ENCODE data around the gene DOCK10.

The DOCK10 gene

DNA sequence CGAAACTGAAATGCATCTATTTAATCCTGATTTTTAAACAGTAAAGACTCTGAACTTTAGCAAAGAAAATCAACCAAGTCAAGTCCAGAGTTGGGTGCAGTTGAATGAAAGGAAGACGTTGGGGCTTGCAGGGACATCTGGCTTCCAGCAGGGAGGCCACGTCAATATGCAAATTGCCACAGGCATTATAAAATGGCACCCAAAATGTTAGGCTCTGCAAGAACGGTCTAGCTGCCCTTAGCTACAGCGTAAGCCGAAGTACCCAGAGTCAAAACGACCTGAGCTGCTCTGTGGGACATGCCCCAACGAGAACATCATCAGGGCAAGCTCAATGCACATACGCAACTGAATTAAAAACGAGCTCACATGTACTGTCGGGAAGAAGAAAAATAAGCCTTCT is 30.7 kb downstream of the DOCK10 start:
- DNase-seq (ENCODE audit: low read depth) = no peak

DNA sequence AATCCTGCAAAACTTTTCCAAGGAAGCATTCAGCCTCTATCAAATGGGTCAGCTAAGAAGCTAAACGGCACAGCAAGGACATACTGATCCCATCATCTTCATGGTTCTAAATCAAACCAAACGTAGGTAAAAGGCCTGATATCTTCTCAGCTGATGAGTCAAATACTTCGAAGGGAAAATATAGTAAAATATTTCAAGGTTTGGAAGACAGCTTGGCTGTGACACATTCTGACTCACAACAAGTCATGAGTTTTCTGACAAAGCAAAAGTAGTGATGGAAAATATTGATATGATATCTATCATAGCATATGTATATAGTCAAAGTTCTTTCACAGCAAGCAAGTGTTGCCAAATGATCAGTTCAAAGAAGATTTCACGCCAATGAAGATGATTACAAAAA is 31.5 kb downstream of the DOCK10 start:
- peak; percentile 81 for DNase-seq (ENCODE audit: low read depth)

DNA sequence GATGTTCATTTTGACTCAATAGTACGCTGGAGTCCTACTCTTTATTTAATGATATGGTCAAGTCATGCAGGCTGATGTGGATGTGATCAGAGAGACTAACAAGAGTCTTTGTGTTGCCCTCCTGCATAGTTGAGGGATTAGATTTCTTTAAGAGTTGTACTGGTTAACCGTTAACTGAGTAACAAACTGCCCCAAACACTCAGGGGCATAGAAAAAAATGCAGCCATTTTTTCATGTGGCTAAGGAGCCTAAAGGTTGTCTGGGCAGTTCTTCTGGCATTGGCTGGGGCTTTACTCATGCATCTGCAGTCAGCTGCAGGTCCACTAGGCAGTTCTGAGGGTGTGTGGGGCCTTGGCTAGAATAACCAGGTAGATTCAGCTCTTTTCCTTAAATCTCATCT is 32.5 kb downstream of the DOCK10 start:
- DNase-seq (ENCODE audit: low read depth) = no peak

DNA sequence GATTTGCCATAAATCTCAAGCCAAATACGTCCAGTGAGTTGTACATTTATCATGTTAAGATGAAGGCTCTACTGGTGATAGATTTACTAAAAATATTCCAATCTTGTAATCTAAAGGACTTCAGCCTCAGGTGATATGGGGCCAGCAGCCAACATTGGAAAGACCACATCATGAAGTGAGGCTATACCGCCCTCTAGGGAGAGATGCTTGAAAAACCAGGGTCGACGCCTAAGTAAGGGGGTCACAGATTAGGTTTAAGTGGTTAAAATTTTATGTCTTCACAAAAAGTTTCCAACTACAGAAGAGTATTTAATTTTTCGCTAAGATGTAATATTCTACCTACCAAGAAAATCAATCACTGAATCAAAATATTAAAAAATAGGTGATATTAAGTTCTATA is 33.3 kb downstream of the DOCK10 start:
- DNase-seq (ENCODE audit: low read depth) = no peak

DNA sequence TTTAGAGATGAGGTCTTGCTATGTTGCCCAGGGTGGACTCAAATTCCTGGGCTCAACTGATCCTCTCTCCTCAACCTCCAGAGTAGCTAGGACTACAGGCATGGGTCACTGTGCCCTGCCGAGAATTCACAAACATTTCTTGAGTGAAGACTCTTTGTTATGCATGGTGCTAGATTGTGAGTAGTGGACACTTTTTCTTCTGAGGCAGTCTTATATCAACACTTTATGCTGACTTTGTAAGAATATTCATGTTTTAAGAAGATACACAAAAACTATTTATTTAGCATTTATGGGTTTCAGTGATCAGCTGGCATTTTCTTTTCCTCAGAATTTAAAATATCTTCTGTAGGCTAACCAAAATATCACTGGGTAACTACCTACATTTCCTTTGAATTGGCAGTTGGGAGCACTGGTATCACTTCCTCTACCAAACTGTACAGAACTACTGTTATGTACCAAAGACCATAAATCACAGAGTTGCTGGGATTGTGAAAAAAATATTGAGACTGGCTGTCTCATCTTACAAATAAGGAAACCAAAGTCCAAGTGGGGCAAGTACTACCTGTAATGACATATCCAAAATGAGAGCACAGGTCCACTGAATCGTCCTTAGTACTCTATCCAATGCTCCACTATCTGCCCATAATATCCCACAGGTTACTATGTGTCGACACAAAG is 34.0 kb downstream of the DOCK10 start:
- DNase-seq (ENCODE audit: low read depth) = no peak

DNA sequence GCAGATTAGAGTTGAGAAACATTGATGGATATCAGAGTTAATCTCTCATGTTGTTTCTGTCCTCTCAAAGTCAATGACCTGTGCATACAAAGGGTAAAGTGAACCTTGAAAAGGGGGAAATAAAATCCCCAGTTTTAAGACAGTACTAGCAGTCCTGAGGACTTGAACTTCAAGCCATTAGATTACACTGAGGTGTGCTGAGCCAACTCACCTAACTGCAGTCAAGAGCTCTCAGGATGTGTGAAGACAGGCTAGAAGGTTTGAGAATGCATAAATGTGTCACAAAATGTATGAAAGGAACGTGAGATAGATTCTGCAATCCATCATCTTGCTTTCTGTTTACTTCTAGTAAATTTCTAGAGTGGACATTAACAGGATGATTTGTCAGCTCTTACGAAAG is 35.5 kb downstream of the DOCK10 start:
- no peak for DNase-seq (ENCODE audit: low read depth)

DNA sequence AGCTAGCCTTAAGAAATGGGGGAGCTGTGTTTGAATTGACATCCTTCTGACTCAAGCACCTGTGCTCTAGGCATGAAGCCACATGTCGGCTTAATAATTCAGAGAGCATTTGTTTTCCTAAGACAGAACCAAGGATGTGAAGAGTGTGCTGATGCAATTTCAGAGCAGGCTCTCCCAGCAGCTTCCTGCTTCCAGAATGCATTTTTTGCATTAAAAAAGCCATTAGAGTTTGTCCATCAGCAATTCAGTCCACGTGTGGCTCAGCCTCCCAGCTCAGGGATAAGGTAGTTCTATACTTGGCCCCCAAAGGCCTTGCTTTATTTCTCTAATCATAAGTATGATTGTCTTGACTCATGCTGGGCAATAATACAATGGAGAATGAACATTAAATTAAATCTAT is 37.7 kb downstream of the DOCK10 start:
- DNase-seq (ENCODE audit: low read depth) = peak; percentile 70

DNA sequence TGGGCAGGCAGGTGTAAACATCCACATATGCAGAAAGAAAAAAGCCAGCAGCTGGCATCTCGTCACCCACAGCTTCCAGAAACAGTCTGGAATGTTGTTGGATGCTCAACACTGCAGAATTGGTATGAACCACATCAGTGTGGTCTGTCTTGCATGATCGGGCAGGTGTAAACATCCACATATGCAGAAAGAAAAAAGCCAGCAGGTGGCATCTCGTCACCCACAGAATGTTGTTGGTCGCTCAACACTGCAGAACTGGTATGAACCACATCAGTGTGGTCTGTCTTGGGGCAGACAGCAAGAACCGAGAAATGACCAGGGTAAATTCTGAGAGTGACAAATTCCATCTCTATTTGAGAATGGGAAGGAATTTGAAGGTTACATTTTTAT is 39.6 kb downstream of the DOCK10 start:
- no peak for DNase-seq (ENCODE audit: low read depth)

DNA sequence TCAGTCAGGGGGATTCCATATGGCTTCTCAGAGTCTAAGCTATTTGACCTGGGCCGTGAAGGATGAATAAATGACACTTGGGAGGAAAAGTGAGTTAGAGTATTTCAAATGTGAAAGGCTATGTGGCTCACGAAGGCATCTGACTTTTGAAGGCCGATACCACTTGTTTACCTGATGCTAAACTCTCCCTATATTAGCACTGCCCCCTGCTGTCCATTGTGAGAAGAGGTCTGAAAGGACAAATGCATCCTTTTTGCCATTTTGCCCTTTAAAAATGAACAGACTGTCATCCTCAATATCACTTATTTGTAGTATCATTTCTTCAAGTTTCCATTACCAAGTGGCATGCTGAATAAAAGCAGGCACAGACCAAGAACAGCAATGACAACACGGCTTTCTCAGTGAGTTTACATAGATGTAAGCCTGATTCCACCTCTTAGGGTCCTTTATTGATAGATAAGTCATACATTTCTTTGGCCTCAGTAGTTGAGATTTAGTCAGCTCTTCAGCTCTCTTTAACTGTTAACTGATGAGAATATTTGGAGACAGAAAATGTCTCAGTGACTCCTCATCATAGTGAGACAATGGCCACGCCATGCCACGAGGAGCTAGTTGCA is 40.1 kb downstream of the DOCK10 start:
- DNase-seq (ENCODE audit: low read depth) = peak; percentile 68

DNA sequence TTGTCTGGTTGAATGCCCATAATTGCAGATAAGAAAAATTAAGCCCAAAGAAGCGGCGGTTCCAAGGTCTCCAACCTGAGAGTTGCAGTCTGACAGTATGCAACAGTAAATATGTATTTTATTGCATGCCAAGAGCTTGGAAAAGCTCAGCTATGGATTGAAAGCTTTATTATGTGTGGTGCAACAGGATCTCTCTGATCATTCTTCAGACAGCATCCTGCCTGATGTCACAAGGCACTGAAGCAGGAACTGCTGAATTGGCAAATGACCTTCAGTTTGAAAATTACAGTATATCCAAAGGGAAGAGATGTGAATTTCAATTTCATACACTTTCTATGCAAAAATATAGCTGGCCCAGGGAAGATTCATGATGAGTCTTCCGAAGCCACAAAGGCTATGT is 42.5 kb downstream of the DOCK10 start:
- DNase-seq (ENCODE audit: low read depth) = peak; percentile 37

DNA sequence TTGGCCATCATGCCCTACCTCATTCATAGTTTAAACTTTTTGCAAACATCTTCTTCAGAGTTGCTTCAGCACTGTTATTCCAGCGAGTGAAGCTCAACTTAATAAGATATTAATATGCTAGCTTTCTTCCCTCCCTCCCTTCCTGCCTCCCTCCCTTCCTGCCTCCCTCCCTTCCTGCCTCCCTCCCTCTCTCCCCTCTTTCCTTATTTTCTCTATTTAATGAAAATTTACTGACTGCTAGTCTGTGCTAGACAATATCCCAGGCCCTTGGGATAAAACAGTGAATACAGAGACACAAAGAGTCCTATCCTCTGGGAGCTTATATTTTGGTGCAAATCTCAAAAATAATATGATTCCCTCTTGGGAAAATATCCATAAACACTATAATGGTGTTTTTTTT is 42.9 kb downstream of the DOCK10 start:
- DNase-seq (ENCODE audit: low read depth) = no peak

DNA sequence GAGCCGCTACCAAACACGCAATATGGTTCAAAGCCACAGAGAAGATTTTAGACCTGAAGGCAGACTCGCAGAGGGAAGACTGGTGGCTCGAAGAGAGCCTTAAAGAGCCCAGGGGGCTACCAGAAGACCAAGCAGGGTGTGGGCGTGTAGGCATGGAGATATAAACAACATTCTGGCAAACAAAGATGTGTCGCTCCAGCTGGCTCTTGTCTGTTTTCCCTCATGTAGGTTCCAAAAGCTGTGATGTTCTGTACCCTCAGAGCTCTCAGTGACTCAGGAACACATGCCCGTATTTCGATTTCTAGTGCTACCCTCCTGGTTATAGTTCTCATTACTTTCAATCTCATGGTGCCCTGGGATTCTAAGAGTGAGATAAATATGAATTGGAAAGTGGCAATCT is 44.5 kb downstream of the DOCK10 start:
- DNase-seq (ENCODE audit: low read depth) = peak; percentile 39

DNA sequence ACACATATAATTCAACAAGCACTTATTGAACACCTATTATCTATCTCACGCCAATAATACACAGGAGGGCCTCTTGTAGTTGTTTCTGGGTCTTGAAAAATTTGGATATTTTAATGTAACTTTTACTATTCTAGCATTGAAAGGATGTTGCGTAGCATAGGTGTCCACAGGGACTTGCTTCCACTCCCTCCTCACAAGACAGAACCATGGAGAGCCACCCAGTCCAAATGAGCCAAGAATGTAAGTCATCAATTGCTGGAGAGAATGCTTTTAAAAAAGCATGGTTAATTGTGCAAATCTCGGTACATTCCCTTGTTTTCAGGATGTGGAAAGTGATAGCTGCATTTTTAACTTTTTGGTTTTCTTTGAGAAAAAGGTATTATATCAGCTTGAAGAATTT is 46.8 kb downstream of the DOCK10 start:
- DNase-seq (ENCODE audit: low read depth) = no peak

DNA sequence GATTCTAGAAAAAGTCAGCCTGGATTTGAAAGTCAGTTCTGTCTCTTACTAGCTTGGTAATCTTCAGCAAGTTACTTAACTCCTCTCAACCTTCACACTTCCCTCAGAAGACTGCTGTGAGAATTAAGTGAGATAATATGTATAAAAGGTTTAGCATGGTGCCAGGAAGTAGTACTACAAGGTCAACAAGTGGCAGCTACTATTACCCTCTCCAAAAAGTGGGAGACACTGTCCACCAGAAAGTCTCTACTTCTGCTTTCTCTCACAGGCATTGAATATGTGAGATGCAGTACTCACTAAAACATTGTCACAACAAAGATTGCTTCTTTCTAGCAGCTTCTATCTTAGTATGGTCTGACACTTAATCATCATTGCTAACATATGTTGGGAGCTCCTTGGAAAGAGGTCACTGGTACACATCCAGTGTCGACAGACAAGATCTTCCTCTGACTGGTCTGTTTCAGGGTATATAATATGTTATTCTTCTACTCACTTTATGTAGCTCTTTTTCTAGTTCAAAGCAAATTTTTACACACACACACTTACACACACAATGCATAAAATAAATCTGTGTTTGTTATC is 47.9 kb downstream of the DOCK10 start:
- DNase-seq (ENCODE audit: low read depth) = no peak

DNA sequence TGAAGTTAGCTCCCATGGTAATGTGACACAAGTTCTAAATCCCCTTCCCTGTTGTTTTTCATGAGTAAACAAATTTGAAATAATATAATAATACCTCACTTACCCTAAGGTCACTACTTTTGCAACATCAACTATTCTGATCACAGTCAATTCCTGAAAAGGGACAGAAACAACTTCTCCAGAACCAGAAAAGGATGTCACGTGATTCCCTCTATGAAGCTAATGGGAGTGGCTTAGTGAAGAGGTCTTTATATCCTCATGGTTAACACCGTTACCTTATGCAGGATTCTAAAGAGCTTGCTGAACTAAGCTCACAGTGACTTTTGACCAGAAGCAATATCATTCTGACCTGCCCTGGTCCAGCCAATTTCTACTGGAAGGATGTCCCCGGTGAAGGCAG is 51.6 kb downstream of the DOCK10 start:
- DNase-seq (ENCODE audit: low read depth) = no peak

DNA sequence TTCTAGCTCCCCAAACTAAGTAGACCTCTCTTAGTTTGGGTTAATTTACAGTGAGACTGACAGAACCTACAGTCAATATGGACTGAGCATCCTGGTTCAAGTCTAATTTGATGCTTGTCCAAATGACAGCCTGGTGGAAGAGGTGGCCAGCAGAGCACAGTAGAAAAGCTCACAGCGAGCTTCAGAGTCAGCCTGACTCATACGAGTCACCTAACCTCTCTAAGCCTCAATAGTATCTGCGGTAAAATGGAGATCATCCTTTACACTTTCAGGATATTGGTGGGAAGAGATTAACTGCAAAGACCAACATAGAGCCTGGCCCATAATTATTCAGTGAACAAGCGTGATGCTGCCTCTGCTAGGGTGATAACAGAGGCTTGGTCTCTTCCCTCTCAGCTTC is 54.5 kb downstream of the DOCK10 start:
- peak; percentile 54 for DNase-seq (ENCODE audit: low read depth)

DNA sequence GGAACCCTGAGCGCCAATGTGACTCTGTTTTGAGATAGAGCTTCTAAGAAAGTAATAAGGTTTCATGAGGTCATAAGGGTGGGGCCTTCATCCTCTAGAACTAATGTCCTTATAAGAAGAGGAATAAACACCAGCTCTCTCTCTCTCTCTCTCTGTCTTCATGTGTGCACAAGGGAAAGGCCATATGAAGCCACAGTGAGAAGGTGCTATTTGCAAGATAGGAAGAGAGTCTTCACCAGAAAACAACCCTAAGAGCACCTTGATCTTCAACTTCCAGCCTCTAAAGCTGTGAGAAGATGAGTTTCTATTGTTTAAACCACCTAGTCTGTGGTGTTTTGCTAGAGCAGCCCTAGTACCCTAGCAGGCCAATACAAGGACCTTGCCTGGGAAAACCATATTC is 55.8 kb downstream of the DOCK10 start:
- DNase-seq (ENCODE audit: low read depth) = no peak

DNA sequence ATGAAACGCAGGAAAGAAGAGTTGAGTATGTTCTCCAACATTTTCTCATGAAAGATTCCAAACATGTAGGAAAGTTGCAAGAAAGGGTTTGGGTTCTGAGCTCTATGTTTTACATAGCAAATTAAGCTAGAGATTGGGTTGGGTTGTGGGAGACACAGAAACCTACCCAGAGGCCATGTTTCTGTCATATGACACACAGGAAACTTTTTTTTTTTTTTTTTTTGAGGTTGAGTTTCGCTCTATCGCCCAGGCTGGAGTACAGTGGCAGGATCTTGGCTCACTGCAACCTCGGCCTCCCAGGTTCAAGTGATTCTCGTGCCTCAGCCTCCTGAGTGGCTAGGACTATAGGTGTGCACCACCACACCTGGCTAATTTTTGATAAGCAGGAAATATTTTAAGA is 57.6 kb downstream of the DOCK10 start:
- DNase-seq (ENCODE audit: low read depth) = no peak

DNA sequence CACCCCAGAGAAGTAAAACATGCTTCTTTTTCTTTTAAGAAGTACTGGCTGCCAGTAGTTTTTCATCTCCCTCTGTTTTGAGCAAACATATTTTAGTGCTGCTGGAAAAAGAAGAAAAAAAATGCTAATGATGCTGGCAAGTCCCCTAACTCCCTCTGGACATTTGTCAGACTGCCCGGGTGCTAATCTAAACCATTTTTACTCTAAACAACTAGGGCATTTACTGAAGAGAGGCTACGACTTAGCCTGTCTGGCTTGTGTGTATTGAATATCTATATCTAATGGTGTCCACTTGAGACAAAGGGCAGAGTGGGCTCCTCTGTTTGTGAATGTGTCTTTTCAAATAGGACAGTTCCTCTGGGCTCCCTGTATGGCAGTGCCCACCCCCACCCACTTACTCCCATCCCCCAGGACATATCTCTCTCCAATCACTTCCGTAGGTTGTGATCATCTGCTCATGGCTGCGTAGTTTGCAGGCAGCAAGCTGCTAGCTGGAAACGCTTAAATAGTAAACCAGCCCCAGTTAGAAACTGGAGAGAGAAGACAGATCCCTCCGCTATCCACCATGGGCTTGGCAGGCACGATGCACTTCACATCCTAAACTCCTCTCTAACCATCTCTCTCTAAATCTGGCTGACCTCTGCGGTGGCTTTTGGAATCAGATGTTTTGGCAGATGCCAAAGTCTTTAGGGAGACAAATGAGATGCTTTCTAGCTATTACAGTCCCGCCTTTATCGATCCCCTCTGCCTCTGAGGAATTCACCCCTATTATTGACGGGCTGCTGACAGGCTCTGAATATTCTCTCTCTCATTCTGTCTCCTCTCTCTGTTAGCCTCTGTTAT is 58.3 kb downstream of the DOCK10 start:
- peak; percentile 69 for DNase-seq (ENCODE audit: low read depth)

DNA sequence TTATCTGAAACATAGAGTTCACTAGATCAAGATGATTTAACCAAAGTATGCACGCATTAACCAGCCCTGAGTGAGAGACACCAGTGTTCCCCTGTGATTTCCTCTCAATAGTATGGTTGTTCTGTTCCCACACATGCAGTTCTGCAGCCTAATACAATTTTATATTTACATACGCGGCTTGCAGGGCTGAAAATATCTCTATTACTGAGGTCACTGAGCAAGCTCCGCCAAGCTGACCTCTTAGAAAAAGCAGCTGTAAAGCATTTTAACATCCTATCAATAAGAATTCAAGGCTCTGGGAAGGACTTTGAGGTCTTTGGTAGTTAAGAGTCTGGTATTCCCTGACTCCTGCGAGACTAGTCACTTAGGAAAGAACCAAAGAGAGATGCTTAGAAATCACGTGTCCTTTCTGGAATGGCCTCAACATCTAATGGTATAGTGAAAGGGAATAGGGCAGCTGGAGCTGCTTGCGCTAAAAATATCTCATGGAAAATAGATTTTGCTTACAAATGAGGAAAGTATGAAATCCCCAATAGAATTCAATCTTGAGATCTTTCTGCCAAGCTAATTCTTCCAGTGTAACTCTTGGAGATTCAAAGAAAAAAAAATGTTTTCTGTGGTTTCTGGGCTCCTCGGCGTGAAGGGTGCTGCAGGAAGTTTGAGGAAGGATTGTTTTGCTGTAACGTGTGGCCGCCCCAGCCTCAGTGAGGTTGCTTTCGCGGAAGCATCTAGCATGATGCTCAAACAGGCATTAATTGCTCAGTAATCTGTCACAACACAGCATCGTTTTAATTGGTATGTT is 59.2 kb downstream of the DOCK10 start:
- DNase-seq (ENCODE audit: low read depth) = peak; percentile 92

DNA sequence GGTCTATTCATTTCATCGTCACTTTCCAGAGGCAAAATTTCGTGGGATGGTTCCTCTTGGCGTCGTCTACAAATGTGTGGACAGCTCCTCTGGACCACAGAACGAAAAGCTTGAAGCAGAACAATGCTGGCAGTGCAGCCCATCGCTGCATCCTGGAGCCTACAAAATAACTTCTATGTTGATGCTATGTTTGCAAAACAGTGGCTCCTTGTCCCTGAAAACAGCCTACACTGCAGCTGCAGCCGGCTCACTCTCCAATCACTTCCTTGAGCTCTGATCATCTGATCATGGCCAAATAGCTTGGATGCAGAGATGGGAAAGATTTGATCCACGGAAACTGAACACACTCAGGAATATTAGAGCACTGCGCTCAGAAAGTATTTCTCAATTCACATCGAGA is 60.0 kb downstream of the DOCK10 start:
- no peak for DNase-seq (ENCODE audit: low read depth)
